Effector memory CD4-positive, alpha-beta T cell (primary cell): Measurements from ENCODE around the gene TJP1.
"Not testable (repeated sequence)": the region's sequence is repeated elsewhere in the genome, so short reads cannot be mapped to it uniquely, and the experiment has no call there.

Source experiments
- DNase-seq, 3 donors: peaks; one replicate each; pipeline ENCODE4 v3.0.0-alpha.2; 2020
- H3K27ac ChIP-seq: 2 replicates; pipeline ENCODE4 v1.7.0; 2013; ENCODE audit warnings: mild to moderate bottlenecking, low read length, moderate library complexity; ENCODE audit not compliant: insufficient read depth, poor library complexity, severe bottlenecking
- H3K27me3 ChIP-seq: replicated peaks from 2 replicates; pipeline ENCODE4 v1.7.0; 2013; ENCODE audit warnings: mild to moderate bottlenecking, low read length; ENCODE audit not compliant: insufficient read depth, control insufficient read depth, poor library complexity, severe bottlenecking
- H3K36me3 ChIP-seq: 2 replicates; pipeline ENCODE4 v1.7.0; 2013; ENCODE audit warnings: mild to moderate bottlenecking, low read length, moderate library complexity; ENCODE audit not compliant: control insufficient read depth, insufficient read depth
- H3K4me1 ChIP-seq: 2 replicates; pipeline ENCODE4 v1.7.0; 2013; ENCODE audit warnings: low read length, mild to moderate bottlenecking; ENCODE audit not compliant: control insufficient read depth, insufficient read depth, poor library complexity, severe bottlenecking
- H3K4me3 ChIP-seq: 2 replicates; pipeline ENCODE4 v1.7.0; 2013; ENCODE audit warnings: low read length, low read depth, mild to moderate bottlenecking; ENCODE audit not compliant: insufficient read depth, poor library complexity, severe bottlenecking
- H3K9me3 ChIP-seq: 2 replicates; pipeline ENCODE4 v1.7.0; 2013; ENCODE audit warnings: mild to moderate bottlenecking, low read length, moderate library complexity; ENCODE audit not compliant: control insufficient read depth

Gene TJP1

DNA sequence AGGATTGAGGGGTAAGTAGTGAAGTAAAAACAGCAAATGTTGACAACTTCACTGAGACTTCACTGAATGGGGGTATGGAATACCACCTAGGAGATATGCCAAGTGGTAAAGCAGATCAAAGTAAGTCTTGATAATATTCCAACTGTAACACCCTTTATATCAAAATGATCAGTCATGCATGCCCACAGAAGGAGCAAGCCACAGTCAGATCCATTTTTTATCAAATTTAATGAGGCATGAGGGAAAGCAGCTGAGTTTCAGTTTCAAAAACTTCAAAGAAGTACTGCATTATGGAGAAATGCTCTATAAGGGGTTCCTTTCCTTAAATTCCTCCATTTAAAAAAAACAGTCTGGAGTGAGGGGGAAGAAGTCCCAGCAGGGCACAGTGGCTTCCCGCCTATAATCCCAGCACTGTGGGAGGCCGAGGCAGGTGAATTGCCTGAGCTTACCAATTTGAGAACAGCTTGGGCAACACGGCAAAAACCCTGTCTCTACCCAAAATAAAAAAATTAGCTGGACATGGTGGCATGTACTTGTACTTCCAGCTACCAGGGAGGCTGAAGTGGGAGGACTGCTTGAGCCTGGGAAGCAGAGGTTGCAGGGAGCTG is 56.9 kb downstream of the TJP1 start:
- Histone ChIP-seq H3K27me3 (no peaks in the 10 kb centered on the region), H3K4me3 (no peak overlapping the region), H3K27ac (no peak overlapping the region), H3K36me3 (no peaks in the 10 kb centered on the region), H3K4me1 (no peaks in the 10 kb centered on the region), H3K9me3 (no peaks in the 10 kb centered on the region)
- DNase-seq: no peak

DNA sequence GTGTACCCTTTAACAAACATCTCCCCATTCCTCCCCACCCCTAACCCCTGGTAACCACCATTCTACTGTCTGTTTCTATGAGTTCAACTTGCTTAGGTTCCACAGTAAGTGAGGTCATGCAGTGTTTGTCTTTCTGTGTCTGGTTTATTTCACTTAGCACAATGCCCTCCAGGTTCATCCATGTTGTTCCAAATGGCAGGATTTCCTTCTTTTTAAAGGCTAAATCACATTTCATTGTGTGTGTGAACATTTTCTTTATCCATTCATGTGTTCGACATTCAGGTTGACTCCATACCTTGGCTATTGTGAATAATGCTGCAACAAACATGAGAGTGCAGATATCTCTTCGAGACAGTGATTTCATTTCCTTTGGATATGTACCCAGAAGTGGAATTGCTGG is 62.7 kb downstream of the TJP1 start:
- DNase-seq: no peak
- Histone ChIP-seq H3K27me3 (no peaks in the 10 kb centered on the region), H3K27ac (no peak overlapping the region), H3K36me3 (no peaks in the 10 kb centered on the region), H3K9me3 (no peaks in the 10 kb centered on the region), H3K4me1 (no peaks in the 10 kb centered on the region), H3K4me3 (no peak overlapping the region)

DNA sequence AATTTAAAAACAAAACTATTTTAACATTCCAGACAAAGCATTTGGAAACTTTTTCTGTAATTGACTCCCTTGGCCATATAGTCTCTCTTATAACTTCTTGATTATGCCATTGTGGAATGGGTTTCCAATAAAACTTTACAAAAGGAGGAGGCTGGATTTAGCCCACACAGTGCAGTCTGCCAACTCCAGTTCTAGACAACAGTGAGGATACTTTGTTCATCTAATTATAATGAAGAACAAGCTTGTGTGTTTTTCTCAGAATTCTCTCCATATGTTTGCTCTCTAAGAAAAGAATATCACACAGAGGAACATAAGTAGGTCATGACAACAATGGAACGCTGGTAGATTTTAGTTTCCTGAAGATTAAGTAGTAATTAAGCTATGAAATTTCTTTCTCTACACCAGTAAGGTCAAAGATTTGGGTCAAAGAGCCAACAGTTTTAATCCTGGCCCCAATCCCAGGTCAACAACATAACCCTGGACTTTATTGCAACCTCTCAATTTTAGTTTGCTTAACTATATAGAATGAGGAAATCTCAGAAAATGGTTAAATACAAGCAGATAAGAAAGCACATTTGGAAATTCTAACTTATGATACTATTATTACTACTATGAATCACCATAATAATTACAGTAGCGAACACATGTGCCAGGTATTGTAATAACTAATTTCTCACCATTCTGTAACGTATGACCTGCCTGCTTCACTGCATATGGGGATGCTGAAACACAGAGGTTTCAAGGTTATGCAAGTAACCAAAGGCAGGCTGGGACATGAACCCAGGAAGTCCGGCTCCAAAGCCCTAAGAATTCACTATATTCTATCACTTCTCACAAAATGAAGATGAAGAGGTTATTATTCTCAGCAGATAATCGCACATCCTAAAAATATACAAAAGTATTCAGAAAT is 65.7 kb downstream of the TJP1 start:
- Histone ChIP-seq H3K4me3 (no peak overlapping the region), H3K9me3 (no peaks in the 10 kb centered on the region), H3K4me1 (no peaks in the 10 kb centered on the region), H3K27me3 (no peaks in the 10 kb centered on the region), H3K27ac (no peak overlapping the region), H3K36me3 (no peaks in the 10 kb centered on the region)
- no peak for DNase-seq

DNA sequence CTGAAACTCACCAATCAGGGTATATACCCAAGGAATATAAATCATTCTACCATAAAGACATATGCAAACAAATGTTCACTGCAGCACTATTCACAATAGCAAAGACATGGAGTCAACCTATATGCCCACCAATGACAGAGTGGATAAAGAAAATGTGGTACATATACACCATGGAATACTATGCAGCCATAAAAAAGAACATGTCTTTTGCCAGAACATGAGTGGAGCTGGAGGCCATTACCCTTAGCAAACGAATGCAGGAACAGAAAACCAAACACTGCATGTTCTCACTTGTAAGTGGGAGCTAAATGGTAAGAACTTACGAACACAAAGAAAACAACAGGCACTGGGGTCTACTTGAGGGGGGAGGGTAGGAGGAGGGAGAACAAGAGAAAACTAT is 68.3 kb downstream of the TJP1 start:
- H3K9me3 ChIP-seq, H3K27ac ChIP-seq, H3K36me3 ChIP-seq, H3K27me3 ChIP-seq, DNase-seq, H3K4me3 ChIP-seq, H3K4me1 ChIP-seq: not testable (repeated sequence)

DNA sequence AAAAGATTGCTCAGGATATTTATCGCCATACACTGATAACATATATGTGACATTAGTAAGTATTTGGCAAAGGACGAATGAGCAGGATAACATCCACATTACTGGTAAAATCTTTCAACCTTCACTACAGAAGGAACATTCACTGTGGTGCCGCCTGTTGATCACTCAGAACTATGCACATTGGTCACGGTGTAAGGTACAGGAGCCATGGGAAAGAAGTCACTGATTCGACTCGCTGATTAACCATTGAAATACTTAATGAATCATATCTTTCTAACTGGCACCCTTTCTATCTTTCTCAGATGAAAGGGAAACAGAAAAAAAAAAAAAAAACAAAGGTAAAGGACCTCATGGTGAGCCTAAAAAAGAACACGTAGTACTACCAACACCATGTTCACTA is 68.8 kb downstream of the TJP1 start:
- H3K9me3 ChIP-seq: no peaks in the 10 kb centered on the region
- no peak overlapping the region for H3K4me3 ChIP-seq
- no peak overlapping the region for H3K27ac ChIP-seq
- H3K36me3 ChIP-seq: no peaks in the 10 kb centered on the region
- H3K4me1 ChIP-seq: no peaks in the 10 kb centered on the region
- no peak for DNase-seq
- no peaks in the 10 kb centered on the region for H3K27me3 ChIP-seq

DNA sequence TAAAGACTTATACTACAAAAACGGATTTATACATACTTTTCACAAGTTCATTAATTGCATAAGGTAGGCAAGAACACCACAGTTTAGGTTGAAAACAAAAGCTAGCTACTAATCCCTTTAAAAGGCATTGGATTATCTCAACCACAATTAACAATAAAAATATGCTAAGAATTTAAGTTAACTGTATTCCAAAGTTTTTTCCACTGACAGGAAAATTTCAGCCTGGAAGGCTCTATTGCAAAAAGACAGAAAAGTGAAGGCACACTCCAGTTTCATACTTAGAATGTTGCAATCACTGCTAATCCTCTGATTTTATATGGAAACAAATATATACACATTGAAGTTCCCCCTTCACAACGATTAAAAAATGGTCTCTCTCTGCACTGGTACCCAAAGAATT is 71.5 kb downstream of the TJP1 start:
- no peaks in the 10 kb centered on the region for H3K36me3 ChIP-seq

DNA sequence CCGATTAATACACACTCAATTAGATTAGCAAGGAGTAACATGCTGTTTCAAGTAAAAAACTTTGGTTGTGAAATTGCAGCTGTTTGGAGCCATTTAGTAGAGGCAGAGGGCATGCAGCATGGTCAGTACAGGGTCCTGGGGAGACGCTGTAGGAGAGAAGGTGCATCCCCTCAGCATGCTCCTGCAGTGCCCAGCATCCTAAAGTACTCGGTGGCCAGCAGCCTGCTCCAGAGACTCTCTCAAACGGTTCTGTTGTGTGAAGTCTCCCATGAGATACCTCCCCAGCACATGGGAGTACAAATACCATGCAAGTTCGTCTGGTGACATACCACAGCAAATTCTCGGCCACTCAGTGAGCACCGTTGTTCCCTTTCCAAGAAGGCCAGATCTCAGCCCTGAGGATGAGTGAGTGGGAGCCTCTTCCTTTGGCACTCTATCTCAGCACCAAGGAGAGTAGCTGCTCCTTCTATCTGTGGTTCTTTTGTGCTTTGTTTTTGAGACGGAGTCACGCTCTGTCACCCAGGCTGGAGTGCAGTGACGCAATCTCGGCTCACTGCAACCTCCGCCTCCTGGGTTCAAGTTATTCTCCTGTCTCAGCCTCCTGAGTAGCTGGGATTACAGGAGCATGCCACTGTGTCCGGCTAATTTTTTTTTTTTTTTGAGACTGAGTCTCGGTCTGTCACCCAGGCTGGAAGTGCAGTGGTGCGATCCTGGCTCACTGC is 72.7 kb downstream of the TJP1 start:
- Histone ChIP-seq H3K27ac (no peak overlapping the region), H3K9me3 (no peaks in the 10 kb centered on the region), H3K27me3 (no peaks in the 10 kb centered on the region), H3K4me3 (no peak overlapping the region), H3K36me3 (no peaks in the 10 kb centered on the region), H3K4me1 (no peaks in the 10 kb centered on the region)
- no peak for DNase-seq

More for the DNA sequence above, 71.5 kb downstream of the TJP1 start:
- H3K27me3 ChIP-seq: no peaks in the 10 kb centered on the region
- H3K4me3 ChIP-seq: no peak overlapping the region
- no peaks in the 10 kb centered on the region for H3K4me1 ChIP-seq
- H3K27ac ChIP-seq: no peak overlapping the region
- no peaks in the 10 kb centered on the region for H3K9me3 ChIP-seq
- DNase-seq: no peak

DNA sequence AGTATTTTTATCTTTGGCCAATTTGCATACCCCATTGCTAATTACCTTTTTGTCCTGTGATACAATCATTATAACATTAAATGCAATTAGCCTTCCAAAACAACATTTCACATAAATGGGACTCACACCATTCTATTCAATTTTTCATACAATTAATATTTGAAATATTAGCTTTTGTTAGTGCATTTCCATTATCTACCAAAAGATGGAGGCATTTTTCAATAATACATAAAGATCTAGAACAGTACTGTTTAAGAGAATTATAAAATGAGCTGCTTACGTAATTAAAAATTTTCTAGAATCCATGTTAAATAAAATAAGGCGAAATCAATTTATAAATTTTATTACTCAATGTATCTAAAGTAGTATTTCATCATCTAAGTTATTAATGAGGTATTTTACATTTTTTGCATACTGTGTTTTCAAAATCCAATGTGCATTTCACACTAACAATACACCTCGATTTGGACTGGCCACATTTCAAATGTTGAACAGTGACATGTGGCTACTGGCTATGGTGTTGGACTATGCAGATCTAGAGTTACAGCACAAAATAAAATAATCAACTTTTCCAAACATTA is 74.3 kb downstream of the TJP1 start:
- Histone ChIP-seq H3K27me3 (no peaks in the 10 kb centered on the region), H3K4me1 (no peaks in the 10 kb centered on the region), H3K4me3 (no peak overlapping the region), H3K36me3 (no peaks in the 10 kb centered on the region), H3K27ac (no peak overlapping the region), H3K9me3 (no peaks in the 10 kb centered on the region)
- no peak for DNase-seq

DNA sequence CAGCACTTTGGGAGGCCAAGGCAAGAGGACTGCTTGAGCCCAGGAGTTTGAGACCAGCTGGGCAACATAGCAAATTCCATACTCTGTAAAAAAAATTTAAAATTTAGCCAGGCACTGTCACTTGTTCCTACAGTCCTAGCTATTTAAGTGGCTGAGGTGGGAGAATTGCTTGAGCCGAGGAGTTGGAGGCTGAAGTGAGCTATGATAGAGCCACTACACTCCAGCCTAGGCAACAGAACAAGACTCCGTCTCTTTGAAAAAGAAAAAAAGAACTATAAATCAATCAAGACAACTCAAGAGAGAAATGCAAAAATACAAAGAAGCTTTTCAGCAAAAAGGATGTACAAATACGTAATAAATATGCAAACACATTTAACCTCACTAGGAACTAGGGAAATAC is 78.8 kb downstream of the TJP1 start:
- H3K36me3 ChIP-seq: no peaks in the 10 kb centered on the region
- DNase-seq: no peak
- no peaks in the 10 kb centered on the region for H3K9me3 ChIP-seq
- no peak overlapping the region for H3K27ac ChIP-seq
- H3K4me1 ChIP-seq: no peaks in the 10 kb centered on the region
- no peaks in the 10 kb centered on the region for H3K27me3 ChIP-seq
- no peak overlapping the region for H3K4me3 ChIP-seq
